NCI-H446 treated with DMSO at 0.1 percent for 48 hours (cell line): Measurements from ENCODE around the gene RASSF10.
"Not testable (repeated sequence)": the region's sequence is repeated elsewhere in the genome, so short reads cannot be mapped to it uniquely, and the experiment has no call there.

Source experiments
- DNase-seq: peaks from one replicate; lab custom pipeline; 2025; lab: John Stamatoyannopoulos, UW

RASSF10 gene

DNA sequence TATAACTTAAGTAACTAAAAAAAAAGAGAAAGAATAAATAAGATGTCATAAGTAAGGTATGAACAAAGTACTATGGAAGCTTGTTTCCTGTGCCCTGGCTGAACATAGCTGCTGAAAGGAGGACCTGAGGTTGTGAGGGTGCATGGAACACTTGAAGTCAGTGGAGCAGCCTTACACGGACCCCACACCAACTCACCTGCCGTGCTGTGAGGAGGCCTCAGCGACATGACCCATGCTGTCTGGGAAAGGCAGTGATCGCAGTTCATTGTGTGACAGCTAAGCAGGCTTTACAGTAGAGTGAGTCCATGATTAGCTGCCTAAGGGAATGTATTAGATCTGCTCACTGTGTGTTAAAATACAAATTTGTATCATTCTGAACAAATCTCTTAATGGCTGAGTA, 17.6 kb downstream of the RASSF10 start:
- no peak for DNase-seq

DNA sequence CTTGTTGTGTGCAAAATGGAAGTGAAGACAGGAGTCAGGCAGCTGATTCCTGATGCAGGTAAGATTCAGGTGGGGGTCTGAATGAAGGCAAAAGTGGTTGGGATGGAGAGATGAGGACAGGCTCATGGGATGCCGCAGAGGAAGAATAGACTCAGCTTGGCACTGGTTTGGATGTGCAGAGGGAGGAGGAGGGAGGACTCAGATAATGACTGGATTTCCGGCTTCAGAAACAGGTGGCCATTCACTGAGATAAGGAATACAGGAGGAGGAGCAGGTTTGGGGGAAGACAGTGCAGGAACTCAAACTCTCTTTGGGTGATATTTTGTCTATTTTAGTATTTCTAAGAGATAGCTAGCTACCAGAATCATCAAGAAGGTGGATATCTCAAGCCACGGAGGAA, 19.2 kb downstream of the RASSF10 start:
- DNase-seq, result no peak

DNA sequence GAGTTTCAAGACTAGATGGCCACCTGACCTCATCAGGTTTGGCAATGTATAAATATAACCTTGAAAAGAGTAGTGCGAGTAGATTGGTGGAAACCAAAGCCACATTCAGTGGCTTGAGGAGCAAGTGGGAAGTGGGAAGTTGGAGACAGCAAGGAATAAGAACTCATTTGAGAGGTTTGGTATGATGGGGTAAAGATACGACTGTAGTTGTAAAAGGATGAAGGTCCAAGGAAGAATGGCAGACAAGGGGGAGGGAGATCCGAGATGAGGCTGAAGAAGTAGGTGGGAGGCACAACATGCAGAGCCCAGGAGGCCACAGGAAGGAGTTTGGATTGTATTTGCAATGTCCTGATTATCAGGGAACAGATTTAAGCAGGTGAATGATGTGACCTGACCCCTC, 20.8 kb downstream of the RASSF10 start:
- no peak for DNase-seq

DNA sequence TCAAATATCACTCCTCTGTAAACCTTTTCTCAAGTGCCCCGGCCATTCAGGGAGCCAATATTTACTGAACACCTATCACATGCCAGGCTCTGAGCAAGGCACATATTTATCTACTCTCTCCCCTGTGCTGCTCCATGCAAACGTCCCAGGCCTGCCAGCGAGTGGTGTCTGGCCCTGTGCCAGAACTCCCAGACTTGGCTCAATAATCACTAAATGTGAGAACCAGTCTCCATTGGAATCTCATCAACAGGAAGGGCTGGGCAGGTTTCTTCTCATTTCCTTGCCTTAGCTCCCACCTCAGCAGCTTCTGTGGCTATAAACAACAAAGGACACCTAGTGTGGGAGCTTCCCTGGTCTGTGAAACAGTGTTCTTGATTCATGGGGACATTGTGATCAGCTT, 21.7 kb downstream of the RASSF10 start:
- no peak for DNase-seq

DNA sequence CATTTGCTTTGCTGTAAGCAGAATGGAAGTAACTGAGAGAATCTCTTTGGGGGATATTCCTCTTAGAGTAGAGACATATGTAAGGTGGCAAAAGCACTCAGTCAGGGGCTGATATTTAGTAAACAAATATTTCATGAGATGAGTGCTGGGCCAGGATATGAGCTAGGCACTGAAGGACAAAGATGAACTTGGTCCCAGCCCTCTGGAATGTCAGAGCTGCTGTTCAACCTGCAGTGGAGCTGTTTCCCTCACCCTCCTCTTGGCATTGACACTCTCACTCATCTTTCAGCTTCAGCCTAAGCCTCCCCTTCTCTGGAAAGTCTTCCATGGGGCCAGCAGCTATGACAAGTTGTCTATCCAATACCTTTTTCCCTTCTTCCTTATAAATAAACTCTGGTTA, 22.2 kb downstream of the RASSF10 start:
- no peak for DNase-seq

DNA sequence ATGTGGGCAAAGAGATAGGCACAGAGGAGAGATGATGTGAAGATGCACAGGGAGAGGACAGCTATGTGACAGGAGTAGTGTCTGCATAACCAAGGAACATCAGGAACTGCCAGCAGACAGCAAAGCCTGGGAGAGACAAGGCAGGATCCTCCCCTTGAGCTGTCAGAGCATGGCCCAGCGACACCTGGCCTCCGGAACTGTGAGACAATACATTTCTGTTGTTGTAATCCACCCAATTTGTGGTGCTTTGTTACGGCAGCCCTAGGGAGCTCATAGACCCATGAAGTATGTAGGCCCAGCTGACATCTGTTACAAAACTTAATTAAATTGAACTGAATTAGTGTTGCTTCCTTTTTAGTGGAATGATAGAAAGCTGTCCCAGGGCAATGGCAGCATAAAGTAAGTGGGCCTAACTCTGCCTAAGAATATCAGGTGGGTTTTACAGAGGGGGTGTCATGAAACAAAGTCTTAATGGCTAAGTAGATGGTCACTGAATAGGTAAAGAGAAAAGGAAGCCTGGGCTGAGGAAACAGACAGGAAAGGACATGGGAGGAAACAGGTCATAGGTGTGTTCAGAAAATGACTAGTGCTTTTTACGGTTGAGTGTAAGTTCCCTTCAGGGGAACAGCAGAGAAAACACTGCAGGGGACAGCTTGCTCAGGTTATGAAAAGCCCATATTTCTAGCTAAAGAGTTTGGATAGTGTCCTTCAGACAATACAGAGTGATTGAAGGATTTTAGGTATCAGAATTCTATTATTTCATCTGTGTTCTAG, 24.8 kb downstream of the RASSF10 start:
- DNase-seq, result no peak

DNA sequence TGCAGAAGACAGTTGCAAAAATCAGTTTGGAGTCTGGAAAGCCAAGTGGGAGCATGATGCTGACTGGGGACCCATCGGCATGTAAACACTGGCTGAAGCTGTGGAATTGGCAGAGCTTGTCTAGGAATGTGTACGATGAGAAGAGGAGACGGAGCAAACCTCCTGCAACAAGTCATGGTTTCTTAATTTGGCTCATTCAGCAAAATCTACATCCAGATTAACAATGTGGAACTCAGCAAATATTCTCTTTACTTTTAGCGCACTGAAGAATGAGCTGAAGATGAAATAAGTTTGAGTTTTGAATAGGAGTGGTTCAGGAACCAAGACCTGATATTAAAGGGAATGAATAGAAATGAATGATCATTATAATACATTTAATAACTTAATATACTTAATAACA, 26.6 kb downstream of the RASSF10 start:
- DNase-seq, result no peak

DNA sequence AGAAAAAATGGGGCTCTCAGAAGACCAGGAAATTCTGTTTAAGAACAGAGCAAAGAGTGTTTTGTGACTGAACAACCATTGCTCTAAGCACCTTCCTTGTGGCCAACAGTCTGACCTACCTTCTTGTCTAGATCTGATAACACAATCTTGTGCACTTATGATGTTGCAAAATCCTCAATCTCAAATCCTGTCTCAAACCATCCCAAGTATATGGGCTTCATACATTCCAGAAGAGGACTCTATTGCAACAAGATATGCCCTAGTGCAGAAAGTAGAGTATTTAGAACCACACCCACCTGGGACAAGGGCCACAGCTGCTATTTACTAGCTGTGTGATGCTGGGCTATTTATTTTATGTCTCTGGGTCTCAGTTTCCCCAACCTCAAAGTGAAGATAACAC, 27.1 kb downstream of the RASSF10 start:
- no peak for DNase-seq

DNA sequence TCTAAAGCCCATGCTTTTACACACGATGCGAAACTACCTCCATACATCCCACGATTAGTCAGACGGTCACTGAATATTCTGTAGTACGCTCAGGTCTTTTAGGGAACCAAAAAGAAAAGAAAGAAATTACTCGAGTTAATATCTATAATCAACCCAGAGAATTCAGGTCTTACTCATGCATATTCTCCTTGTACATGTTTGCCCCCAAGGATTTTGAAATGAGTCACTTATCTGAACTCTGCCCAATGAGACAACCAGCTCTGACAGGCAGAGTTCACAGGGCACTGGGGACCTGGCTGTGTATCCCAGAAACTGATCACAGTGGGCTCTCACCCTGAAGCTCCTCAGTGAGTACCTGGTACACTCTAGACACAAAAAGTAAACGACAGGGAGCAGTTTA, 29.2 kb downstream of the RASSF10 start:
- DNase-seq, result no peak

DNA sequence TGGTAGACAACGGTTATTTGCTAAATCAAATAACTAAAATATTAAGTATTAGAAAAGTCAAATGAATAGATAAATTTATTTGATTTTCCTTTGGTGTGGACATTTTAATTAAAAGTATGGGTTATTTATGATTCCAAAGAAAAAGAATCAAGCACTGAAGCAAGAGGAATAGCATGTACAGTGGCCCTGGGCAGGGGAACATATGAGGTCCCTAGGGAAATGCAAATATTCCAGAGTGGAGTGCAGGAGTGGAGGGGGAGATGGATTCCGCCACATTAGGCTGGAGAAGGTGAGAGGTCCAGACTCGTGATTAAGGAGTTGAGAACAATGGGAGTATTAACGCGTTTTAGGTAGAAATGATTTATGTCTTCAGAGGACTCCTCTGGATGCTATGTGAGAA, 30.0 kb downstream of the RASSF10 start:
- DNase-seq, result no peak

DNA sequence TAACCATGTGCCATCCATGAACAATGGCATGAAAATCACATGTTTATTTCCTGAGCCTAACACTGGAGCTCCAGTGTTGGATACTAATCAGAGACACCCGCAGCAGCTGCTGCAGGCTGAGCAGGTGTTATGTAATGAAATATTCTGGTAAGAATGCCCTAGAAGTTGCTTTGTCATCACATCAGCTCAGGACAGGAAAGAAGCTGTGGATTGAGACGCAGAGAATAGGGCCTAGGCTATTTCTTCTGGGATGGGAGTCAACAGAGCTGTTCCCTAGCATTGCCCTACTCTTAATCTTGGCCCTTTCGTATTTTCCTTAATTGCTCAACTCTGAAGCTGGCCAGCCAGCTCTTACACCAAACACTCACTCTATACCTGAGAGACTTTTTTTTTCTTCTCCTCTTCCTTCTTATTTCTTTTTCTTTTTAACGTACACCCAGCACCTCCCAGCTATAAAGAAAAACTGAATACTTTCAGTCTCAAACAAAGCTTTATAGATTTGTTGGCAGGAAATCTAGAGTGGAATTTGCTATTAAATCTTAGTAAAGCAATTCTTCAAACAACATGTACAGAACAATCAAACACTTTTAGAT, 31.9 kb downstream of the RASSF10 start:
- no peak for DNase-seq

DNA sequence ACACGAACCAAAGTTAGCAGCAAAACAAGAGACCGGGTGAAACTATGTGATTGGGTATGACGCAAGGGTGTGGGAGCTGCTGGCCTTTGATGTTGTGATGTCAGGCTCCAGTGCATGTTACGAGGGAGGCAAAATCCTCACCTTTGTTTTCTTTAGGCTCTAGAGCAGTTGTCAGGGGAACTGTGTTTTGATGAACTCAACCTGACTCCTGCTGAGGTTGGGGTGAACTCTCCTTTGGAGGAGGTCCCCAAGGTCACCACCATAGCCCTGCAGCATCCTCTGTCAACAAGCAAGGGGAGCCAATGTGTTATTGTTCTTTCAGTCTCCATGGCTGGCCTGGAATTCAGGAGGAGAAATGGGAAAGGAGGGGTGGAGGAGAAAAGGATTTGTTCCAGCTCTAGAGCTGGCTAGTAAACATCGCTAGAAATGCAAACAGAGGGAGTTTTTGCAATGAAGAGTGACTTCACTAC, 33.8 kb downstream of the RASSF10 start:
- DNase-seq, result no peak

DNA sequence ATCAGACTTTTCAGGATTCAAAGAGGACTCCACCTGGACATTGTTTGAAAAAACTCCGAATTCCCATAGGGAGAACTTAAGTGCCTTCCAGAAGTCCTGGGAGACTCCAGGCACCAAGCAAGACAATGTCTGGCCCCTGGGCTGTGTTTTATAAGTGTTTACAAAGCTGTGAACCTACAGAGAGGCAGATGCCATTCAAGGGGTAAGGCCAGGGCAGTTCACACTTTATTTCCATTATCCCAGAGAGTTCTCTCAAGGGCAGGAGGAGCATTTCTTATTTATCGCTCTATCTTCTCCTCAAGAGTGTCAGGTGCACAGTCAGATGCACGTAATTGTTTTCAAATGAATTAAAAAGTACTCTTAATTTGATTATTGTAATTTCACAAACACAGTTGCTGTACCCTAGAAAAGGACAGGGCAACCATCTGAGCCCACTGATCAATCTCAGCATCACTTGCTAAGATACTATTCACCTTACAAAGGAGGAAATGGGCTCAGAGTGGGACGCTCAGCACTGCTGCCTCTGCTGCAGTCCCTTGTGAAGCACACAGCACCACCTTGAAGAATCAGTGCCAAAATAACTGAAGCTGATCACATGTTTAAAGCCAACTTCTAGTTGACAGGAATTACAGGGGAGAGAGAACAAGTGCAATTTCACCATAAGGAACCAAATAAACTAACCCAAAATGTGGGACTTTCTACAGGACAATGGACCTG, 35.0 kb downstream of the RASSF10 start:
- DNase-seq, result no peak

DNA sequence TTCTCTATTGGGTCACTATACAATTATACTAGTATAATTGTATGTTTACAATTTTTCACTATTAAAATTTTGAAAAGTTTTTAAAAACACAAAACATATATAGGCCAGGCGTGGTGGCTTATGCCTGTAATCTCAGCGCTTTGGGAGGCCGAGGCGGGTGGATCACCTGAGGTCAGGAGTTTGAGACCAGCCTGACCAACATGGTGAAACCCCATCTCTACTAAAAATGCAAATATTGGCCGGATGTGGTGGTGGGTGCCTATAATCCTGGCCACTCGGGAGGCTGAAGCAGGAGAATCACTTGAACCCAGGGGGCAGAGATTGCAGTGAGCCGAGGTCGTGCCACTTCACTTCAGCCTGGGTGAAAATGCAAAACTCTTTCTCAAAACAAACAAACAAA, 36.0 kb downstream of the RASSF10 start:
- not testable (repeated sequence) for DNase-seq

DNA sequence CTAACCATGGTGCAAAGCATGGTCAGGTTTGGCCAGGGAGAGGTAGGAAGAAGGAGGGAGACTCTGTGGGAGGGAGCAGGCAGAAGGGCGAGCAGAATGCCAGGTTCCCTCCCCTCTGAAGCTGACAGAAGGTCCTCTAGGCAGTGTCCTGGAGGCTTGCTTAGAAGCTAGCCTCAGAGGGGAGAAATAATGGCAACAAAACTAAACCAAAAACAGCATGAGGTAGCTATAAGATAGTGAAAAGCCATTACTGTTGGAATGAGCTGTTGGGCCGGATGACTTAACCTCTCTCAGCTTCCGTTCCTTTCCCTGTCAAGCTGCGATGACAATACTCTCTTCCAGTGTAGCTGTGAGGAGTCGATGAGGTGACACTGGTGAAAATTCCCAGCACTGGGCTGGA, 36.6 kb downstream of the RASSF10 start:
- DNase-seq, result no peak

DNA sequence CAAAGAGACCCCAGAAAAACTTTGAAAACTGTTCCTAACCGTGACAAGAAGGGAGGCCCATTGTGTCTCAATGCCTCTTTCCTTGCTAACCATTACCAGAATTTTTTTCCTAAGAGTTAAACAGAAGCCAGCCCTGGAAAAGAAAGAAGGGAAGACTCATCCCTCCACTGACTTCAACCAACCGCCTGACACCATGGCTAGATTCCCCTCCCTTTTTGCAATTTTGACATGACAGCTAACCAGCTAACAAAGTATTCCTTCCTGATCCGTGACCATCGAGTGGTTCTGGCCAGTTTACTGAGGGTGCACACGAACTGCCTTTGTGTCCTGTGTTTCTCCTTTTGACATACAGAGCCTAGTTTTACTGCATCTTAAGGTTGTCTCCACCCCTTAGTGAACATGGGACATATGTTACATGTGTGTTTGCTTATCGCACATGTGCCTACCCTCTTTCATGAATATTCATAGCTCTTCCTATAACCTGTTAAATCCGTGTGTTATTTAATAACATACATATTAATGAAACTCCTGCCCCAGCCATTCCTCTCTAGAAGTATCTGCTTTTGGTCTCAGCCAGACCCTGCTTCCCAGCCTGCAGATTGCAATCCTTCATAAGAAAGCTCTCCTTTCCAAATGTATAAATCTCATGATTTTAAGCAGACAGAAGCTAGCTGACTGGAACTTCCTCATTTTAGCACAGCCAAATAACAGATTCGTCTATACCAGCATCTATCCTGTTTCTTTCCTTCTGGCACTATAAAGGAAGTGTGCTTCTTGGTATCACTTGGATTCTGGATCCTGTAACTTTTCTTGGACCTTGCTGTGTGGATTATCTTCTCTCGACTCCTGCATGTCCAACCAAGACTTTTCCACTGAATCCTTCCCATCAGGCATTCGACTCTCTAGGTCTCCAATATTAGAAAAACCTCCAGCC, 37.8 kb downstream of the RASSF10 start:
- no peak for DNase-seq

DNA sequence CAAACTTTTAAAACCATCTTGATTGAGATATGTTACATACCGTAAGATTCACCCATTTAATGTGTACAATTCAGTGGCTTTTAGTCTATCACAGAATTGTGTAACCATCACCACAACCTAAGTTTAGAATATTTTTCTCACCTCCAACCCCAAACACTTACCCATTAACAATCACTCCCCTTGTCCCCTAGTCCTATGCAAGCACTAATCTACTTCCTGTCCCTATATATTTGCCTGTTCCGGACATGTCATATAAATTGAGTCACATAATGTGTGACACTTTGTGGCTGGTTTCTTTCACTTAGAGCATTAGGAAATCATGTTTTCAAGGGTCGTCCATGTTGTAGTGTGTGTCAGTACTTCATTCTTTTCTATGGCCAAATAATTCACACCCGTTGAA, 38.8 kb downstream of the RASSF10 start:
- no peak for DNase-seq

DNA sequence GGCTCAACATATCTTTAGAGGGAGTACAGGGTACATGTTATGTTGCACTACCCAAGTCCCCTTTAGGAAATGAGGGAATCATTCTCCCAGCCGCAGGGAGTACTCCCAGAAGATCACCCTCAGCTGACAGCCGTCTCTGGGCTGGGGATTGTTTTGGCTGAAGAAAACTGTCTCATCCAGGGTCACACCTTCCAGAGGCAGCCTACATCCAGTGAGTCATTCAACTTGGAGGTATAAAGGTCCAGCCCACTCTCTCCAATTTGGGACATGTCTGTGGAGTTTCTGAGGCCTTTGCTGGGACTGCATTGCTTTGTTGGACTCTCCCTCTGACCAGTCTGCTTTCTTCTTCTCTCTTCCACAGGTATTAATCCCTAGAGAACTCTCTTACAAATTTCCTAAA, 42.1 kb downstream of the RASSF10 start:
- no peak for DNase-seq

DNA sequence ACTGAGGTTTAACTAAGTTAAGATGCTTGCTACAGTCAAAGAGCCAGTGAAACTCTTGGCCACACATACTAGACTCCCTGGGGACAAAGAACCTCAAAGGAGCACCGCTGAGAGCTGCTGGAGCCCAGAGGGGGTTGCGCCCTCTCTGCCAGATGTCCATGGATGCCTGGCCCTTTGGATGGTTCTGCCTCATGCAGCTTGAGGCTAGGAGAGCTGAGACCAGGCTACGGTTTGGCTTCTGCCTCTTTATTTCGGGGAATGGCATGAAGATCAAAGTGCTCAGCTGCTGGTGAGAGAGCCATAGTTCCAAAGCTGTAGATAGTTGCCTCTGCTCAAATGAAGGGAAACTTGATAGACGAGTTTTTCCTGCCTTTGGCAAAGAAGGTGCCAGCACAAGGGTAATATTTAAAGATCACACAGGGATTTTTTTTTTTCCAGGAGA, 43.0 kb downstream of the RASSF10 start:
- no peak for DNase-seq

DNA sequence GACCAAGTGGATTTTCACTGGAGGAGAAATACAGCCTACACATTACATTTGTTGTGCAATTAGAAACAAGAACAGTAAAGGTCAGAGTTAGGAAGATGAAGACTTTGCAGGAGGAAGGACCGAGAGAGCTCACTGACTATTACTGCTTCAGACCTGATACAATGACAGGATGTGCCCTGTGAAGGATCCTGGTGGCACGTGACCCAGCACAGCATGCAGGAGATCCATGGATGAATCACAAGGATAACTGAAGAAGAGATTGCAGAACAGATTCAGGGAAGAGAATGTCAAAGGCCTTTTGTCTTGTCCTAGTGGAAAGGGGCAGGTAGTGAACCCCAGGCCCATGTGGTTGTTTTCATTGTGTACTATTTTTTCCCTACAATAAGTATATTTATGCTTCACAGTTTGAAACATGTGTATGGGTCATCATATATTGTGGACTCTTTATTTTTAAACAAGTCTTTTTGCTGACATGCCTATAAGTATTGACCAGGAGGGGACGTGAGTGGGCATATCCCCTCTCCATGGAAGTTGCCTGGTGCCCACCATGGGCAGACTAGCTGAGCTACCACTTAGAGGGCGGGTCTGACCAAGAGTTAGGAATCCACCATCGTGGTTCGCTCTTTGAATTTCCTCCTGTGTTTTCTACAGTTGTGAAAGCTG, 44.3 kb downstream of the RASSF10 start:
- DNase-seq, result no peak

DNA sequence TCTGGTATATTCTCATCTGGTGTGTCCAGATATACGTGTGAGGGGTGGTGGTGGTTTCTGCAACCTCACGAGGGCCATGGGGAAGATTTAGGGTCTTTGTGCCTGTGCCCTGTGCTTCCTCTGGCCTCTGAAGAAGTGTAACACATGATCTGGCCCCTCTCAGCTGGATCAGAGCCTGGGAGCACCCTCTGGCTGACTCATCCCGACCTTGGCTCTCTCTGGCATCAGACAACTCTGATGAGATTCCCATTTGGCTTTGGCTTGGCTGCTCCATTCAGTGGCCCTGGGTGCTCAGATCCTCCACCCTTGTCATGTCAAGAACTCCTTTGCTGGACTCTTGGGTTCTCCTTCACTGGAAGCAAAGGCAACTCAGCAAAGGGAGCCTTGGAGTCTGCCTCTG, 45.2 kb downstream of the RASSF10 start:
- no peak for DNase-seq

DNA sequence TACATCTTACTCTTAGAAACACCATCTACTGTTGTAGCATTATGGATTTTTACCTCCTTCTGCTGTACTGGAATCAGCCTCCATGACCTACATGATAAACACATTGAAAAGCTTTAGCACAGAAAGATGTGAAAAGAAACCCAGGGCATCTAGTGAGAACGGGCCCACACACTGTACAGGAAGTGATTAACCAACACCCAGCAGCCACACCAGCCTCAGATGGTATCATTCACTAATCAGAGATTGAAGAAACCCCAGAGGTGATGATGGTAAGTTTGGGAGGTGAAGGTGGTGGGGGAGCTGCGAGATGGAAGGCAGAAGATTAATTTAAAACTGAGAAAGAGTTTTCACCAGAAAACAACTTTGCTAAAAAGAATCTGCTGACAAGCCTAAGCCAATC, 46.1 kb downstream of the RASSF10 start:
- no peak for DNase-seq
